ENCODE measurements around the gene NPSR1. TPM values are rescaled to one million over a fixed set of nuclear protein-coding genes. Genes with fewer than 3 reads are reported as not detected.

NPSR1 gene
- total RNA-seq, 1 donor from 2014 or later: not detected

GRCh38 chr7:34840176-34840785 lies 182.3 kb downstream of the NPSR1 start:
- no peak overlapping the region for H3K27ac ChIP-seq
- H3K4me1 ChIP-seq: no peaks in the 10 kb centered on the region
- H3K36me3 ChIP-seq: no peaks in the 10 kb centered on the region
- H3K4me3 ChIP-seq: no peak overlapping the region
- no peak for TF ChIP-seq CTCF (IDR thresholded peaks at IDR 0.05)
- H3K9me3 ChIP-seq: no peaks in the 10 kb centered on the region
- no peak for DNase-seq (ENCODE audit: low spot score in 2 of 2)
- no peaks in the 10 kb centered on the region for H3K27me3 ChIP-seq
- intact Hi-C loops (cut with DNase I): no loop called here

DNA sequence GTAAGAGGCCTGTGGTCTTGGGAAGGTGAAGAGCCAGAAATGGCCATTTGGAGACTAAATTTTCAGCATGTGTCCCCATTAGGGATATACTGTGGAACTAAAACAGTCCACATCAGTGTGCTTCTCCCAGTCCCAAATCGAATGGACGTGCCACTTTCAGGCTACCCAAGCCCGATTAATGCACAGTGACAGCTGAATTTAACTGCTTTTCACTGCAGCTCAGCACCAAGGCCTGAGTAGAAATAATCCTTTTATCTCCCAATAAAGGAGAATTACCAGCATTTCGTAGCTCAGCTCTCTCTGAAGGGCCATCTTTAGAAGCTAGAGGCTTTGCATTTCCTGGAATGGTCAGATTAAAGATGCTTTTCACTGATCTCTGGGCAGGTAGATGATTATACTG lies 183.3 kb downstream of the NPSR1 start:
- Histone ChIP-seq H3K27ac (no peak overlapping the region), H3K36me3 (no peaks in the 10 kb centered on the region), H3K4me3 (no peak overlapping the region), H3K9me3 (no peaks in the 10 kb centered on the region), H3K4me1 (no peaks in the 10 kb centered on the region), H3K27me3 (no peaks in the 10 kb centered on the region)
- intact Hi-C loops (cut with DNase I): no loop called here
- TF ChIP-seq CTCF (IDR thresholded peaks at IDR 0.05): no peak
- DNase-seq (ENCODE audit: low spot score in 2 of 2): no peak

DNA sequence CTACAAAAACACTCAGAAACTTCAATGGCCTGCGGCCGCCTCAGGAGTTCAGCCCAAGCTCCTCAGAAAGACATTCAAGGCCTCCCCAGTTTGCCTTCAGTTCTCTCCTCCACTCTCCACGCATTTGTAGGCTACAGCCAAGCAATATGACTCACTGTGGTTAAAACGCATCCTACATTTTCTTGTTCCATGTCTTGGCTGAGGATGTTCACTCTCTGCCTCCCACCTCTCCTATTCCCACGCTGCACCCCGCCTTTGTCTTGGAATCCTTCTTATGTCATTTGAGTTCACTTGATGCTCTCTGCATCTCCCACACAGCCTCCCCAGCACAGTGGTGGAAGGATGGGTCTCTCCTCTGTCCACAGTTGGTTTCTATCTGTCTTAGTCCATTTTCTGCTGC lies 184.8 kb downstream of the NPSR1 start:
- TF ChIP-seq CTCF (IDR thresholded peaks at IDR 0.05): no peak
- intact Hi-C loops (cut with DNase I): no loop called here
- H3K27me3 ChIP-seq: no peaks in the 10 kb centered on the region
- no peaks in the 10 kb centered on the region for H3K9me3 ChIP-seq
- H3K4me3 ChIP-seq: no peak overlapping the region
- no peak for DNase-seq (ENCODE audit: low spot score in 2 of 2)
- H3K36me3 ChIP-seq: no peaks in the 10 kb centered on the region
- no peak overlapping the region for H3K27ac ChIP-seq
- H3K4me1 ChIP-seq: no peaks in the 10 kb centered on the region

GRCh38 chr7:34844406-34844805 lies 186.4 kb downstream of the NPSR1 start:
- no peak overlapping the region for H3K27ac ChIP-seq
- intact Hi-C loops (cut with DNase I): no loop called here
- H3K4me1 ChIP-seq: no peaks in the 10 kb centered on the region

GRCh38 chr7:34844936-34845665 lies 187.1 kb downstream of the NPSR1 start:
- H3K27ac ChIP-seq: no peak overlapping the region
- no peak overlapping the region for H3K4me3 ChIP-seq
- no peak for DNase-seq (ENCODE audit: low spot score in 2 of 2)
- H3K9me3 ChIP-seq: no peaks in the 10 kb centered on the region
- no peaks in the 10 kb centered on the region for H3K27me3 ChIP-seq
- TF ChIP-seq CTCF (IDR thresholded peaks at IDR 0.05): no peak
- no peaks in the 10 kb centered on the region for H3K4me1 ChIP-seq
- H3K36me3 ChIP-seq: no peaks in the 10 kb centered on the region
- intact Hi-C loops (cut with DNase I): no loop called here

More at GRCh38 chr7:34844406-34844805, 186.4 kb downstream of the NPSR1 start:
- Histone ChIP-seq H3K27me3 (no peaks in the 10 kb centered on the region), H3K9me3 (no peaks in the 10 kb centered on the region), H3K36me3 (no peaks in the 10 kb centered on the region), H3K4me3 (no peak overlapping the region)
- no peak for DNase-seq (ENCODE audit: low spot score in 2 of 2)
- no peak for TF ChIP-seq CTCF (IDR thresholded peaks at IDR 0.05)
